GM12801 (cell line): ENCODE results near the gene NPY1R.

Source experiments
- CTCF ChIP-seq: IDR thresholded peaks from one replicate; pipeline ENCODE4 v1.5.1; 2011; ENCODE audit warnings: control low read depth; ENCODE audit not compliant: insufficient read length; ENCODE audit errors: extremely low read depth

The NPY1R gene

GRCh38 chr4:163332526-163333406 is at the start of gene NPY1R:
TSS of gene NPY1R (minus strand) at chr4:163332596. CDS start at chr4:163326554, 6,042 bp downstream.
- TF ChIP-seq CTCF, result no peak

DNA sequence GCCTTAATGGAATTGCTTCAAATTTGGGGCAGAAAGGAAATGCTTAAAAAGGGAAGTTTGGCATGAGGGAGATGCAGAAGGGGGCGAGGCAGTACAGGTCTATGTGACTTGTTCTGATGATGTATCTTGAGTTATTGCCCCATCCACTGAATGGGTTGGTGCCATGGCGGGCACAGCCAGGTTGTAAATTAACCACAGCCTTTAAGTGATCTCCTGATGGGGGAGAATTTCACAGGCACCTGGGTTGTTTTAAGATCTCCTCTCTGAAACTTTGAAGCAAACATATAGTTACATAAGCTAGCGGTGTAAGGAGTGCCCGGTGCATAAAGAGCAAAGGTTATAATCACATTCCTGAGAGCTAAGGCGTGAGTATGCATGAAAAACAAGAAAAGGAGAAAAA is 48.3 kb upstream of the NPY1R start:
- no peak for TF ChIP-seq CTCF

- no peak for TF ChIP-seq CTCF
Measured at GRCh38 chr4:163378661-163379060, 46.3 kb upstream of the NPY1R start.

DNA sequence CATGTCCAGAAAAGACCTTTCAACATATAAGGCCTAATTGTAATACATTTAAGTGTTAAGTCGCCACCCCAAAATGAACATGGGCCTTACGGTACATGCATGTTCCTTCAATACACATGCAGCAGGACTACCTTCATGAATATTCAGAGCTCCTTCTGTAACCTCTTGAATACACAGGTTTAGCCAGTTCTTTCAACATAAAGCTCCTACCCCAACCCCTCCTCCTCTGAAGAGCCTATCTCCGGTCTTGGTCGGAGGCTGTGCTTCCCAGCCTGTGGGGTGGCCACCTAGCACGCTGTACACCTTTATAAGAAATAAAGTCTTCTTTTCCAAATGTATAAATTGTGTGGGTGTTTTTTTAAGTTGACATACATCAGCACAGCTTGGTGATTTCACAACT is 39.6 kb upstream of the NPY1R start:
- TF ChIP-seq CTCF, result no peak

- TF ChIP-seq CTCF, result no peak
Measured at GRCh38 chr4:163367651-163368050, 35.3 kb upstream of the NPY1R start.

DNA sequence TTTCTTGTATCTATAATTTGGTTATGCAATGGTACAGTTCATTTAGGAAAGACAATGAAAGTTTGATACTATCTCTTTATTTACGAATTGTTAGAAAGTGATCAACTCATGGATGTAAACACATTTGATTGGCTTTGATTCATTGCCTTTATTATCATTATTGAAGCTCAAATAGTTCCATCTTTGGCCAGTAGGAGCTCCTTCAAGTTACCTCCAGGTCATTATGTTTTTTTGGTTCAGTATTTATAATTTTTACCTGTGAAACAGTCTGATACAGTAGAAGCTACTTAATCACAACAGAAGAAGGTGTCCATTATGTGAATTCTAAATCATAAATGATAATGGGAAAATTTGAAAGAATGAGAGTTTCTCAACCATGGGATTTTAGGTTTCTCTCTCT is 23.7 kb upstream of the NPY1R start:
- no peak for TF ChIP-seq CTCF

GRCh38 chr4:163353054-163353453 is 20.7 kb upstream of the NPY1R start:
- TF ChIP-seq CTCF, result no peak

DNA sequence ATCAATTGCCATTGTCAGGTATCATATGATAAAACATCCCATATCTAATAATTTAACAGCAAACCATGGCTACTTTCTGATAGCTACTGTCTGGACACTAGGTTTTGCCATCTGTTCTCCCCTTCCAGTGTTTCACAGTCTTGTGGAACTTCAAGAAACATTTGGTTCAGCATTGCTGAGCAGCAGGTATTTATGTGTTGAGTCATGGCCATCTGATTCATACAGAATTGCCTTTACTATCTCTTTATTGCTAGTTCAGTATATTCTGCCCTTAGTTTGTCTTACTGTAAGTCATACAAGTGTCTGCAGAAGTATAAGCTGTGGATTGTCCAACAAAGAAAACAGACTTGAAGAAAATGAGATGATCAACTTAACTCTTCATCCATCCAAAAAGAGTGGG is 18.3 kb upstream of the NPY1R start:
- TF ChIP-seq CTCF, result no peak
